ENCODE measurements around the gene KIAA1217.

DNA sequence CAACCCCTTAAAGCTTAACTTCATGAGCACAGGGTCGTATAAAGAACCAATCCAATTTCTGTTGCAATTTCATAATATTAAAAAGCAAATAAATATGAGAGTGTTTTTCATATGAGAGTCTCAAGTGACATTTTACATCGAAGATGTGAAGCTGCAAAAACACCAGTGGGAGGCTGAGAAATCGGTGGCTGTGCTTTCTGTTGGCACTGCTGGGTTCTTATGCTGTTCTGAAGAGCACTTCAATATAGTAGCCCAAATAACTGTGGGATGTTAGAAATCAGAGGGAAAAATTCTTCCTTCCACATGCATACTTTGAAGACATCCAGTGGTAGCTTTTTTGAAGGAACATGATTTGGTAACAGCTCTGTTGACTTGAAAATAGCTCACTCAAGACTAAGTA is 269.0 kb downstream of the KIAA1217 start:
- TF ChIP-seq, protein P1, sequence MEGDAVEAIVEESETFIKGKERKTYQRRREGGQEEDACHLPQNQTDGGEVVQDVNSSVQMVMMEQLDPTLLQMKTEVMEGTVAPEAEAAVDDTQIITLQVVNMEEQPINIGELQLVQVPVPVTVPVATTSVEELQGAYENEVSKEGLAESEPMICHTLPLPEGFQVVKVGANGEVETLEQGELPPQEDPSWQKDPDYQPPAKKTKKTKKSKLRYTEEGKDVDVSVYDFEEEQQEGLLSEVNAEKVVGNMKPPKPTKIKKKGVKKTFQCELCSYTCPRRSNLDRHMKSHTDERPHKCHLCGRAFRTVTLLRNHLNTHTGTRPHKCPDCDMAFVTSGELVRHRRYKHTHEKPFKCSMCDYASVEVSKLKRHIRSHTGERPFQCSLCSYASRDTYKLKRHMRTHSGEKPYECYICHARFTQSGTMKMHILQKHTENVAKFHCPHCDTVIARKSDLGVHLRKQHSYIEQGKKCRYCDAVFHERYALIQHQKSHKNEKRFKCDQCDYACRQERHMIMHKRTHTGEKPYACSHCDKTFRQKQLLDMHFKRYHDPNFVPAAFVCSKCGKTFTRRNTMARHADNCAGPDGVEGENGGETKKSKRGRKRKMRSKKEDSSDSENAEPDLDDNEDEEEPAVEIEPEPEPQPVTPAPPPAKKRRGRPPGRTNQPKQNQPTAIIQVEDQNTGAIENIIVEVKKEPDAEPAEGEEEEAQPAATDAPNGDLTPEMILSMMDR (conservative IDR thresholded peaks at IDR 0.05): no peak
- TF ChIP-seq ZFX (IDR thresholded peaks at IDR 0.05): no peak
